OCI-LY3 (cell line): ENCODE data around the gene COL4A1.

ENCODE experiments used
- H2AFZ ChIP-seq: fragments of 200-600, 300-600 bp; shearing (Covaris generic); 2 replicates; pipeline ENCODE4 v1.6.0; 2014; ENCODE audit warnings: antibody characterized with exemption, low read depth, low read length
- H3K27ac ChIP-seq: fragments of 200-600, 300-600 bp; sonication (generic); 2 replicates; pipeline ENCODE4 v1.5.1; 2014; ENCODE audit warnings: mild to moderate bottlenecking, low read length, moderate library complexity, mixed read lengths
- H3K27me3 ChIP-seq: fragments of 200-600, 300-600 bp; sonication (generic); 2 replicates; pipeline ENCODE4 v1.6.1; 2014; ENCODE audit warnings: low read depth, low read length, mixed read lengths
- H3K36me3 ChIP-seq: fragments of 200-600, 300-600 bp; sonication (generic); replicated peaks from 2 replicates; pipeline ENCODE3; 2014; ENCODE audit warnings: low read depth, low read length, mixed read lengths
- H3K4me1 ChIP-seq: fragments of 300-600, 200-600 bp; sonication (generic); 2 replicates; pipeline ENCODE4 v1.6.1; 2014; ENCODE audit warnings: low read length, mixed read lengths
- H3K4me2 ChIP-seq: fragments of 200-600, 300-600 bp; sonication (generic); 2 replicates; pipeline ENCODE4 v1.6.1; 2014; ENCODE audit warnings: low read length, mixed read lengths
- H3K4me3 ChIP-seq: fragments of 300-600, 200-600 bp; sonication (generic); 2 replicates; pipeline ENCODE4 v1.5.1; 2014; ENCODE audit warnings: antibody characterized with exemption, mild to moderate bottlenecking, low read length, moderate library complexity
- H3K79me2 ChIP-seq: fragments of 300-600, 200-600 bp; shearing (Covaris generic); 2 replicates; pipeline ENCODE4 v1.6.1; 2014; ENCODE audit warnings: mild to moderate bottlenecking, low read length, mixed read lengths
- H3K9ac ChIP-seq: fragments of 300-600, 200-600 bp; shearing (Covaris generic); 2 replicates; pipeline ENCODE4 v1.6.0; 2014; ENCODE audit warnings: mild to moderate bottlenecking, low read length, moderate library complexity
- H3K9me3 ChIP-seq: fragments of 200-600, 300-600 bp; shearing (Covaris generic); 2 replicates; pipeline ENCODE4 v1.6.1; 2014; ENCODE audit warnings: low read length, mixed read lengths; ENCODE audit not compliant: insufficient read depth
- H4K20me1 ChIP-seq: fragments of 200-600, 300-600 bp; sonication (generic); 2 replicates; pipeline ENCODE4 v1.6.1; 2016; ENCODE audit warnings: low read length, mixed read lengths; ENCODE audit not compliant: insufficient read depth
- EZH2phosphoT487 ChIP-seq: fragments of 200-600 bp; shearing (Covaris generic); IDR thresholded peaks from 2 replicates; pipeline ENCODE4 v1.6.1; 2018; ENCODE audit warnings: antibody characterized with exemption, mixed run types, low read depth
- TF ChIP-seq, protein P1 (sequence below): fragments of 200-600, 300-600 bp; sonication (generic); IDR thresholded peaks from 2 replicates; pipeline ENCODE4 v1.5.1; 2014; ENCODE audit warnings: antibody characterized with exemption, low read length, low read depth

COL4A1 gene

DNA sequence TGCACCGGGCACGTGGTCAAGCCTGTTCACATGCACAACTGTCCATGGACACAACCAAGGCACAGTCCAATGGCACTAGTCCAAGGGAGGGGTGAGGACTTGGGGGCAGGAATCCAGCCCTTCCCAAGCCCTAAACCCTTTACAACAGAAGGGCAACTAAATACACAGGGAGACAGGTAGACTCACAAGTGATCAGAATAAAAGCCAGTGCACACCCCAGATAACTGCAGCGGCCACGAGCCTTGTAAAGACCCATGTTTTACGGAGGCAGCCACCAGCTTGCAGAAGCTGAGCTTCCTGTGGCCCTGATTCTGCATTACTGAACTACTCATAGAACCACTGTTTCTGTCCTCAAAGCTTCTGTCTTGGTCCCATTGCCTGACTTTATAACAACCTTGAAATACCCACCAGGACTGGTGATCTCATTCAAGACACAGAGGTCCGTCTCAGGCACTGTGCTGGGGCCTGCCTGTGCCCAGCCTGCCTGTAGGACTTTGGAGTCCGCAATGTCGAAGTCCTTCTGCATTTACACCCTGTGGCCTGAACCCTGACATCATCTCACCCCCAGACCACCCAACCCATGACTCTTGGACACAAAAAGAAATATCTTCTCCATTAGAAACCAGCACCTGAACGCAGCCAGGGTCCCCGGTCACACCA is 181.2 kb downstream of the COL4A1 start:
- Histone ChIP-seq H3K27ac (no peak overlapping the region), H3K9ac (no peak overlapping the region), H3K27me3 (peaks cover 56% of the 10 kb centered on the region)

DNA sequence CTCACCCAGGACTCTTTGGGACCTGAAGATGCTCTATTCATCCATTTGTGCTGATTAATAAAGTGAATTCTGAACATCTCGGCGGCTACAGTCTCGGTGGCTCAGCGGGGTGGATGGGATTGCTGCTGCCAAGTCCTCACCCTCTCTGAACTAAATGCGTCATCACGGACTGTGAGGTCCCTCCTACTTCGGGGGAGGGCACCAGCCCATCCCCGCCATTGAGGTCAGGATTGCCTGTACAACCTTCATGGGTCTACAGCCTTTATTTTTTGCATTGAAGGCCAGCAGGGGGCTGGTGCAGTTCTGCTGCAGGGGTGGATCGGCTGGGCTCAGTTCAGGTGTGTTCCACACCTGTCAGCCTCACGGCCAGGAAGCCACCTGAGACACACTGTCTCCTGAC is 181.8 kb downstream of the COL4A1 start:
- H3K79me2 ChIP-seq = no peaks in the 10 kb centered on the region
- H3K4me1 ChIP-seq = no peaks in the 10 kb centered on the region
- H4K20me1 ChIP-seq = no peaks in the 10 kb centered on the region
- H3K4me2 ChIP-seq = no peak overlapping the region
- no peak overlapping the region for H3K4me3 ChIP-seq
- H3K9me3 ChIP-seq = no peaks in the 10 kb centered on the region
- no peak overlapping the region for H2AFZ ChIP-seq
- H3K27ac ChIP-seq = no peak overlapping the region
- no peak overlapping the region for H3K9ac ChIP-seq
- no peak for TF ChIP-seq EZH2phosphoT487
- TF ChIP-seq, protein P1, sequence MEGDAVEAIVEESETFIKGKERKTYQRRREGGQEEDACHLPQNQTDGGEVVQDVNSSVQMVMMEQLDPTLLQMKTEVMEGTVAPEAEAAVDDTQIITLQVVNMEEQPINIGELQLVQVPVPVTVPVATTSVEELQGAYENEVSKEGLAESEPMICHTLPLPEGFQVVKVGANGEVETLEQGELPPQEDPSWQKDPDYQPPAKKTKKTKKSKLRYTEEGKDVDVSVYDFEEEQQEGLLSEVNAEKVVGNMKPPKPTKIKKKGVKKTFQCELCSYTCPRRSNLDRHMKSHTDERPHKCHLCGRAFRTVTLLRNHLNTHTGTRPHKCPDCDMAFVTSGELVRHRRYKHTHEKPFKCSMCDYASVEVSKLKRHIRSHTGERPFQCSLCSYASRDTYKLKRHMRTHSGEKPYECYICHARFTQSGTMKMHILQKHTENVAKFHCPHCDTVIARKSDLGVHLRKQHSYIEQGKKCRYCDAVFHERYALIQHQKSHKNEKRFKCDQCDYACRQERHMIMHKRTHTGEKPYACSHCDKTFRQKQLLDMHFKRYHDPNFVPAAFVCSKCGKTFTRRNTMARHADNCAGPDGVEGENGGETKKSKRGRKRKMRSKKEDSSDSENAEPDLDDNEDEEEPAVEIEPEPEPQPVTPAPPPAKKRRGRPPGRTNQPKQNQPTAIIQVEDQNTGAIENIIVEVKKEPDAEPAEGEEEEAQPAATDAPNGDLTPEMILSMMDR = no peak
- peaks cover 62% of the 10 kb centered on the region for H3K27me3 ChIP-seq
- H3K36me3 ChIP-seq = no peaks in the 10 kb centered on the region

More for the DNA sequence above, 181.2 kb downstream of the COL4A1 start:
- Histone ChIP-seq H3K4me3 (no peak overlapping the region), H3K79me2 (no peaks in the 10 kb centered on the region), H3K4me2 (no peak overlapping the region), H3K36me3 (no peaks in the 10 kb centered on the region), H2AFZ (no peak overlapping the region), H3K4me1 (no peaks in the 10 kb centered on the region), H3K9me3 (no peaks in the 10 kb centered on the region), H4K20me1 (no peaks in the 10 kb centered on the region)
- no peak for TF ChIP-seq EZH2phosphoT487
- TF ChIP-seq, protein P1 = no peak

DNA sequence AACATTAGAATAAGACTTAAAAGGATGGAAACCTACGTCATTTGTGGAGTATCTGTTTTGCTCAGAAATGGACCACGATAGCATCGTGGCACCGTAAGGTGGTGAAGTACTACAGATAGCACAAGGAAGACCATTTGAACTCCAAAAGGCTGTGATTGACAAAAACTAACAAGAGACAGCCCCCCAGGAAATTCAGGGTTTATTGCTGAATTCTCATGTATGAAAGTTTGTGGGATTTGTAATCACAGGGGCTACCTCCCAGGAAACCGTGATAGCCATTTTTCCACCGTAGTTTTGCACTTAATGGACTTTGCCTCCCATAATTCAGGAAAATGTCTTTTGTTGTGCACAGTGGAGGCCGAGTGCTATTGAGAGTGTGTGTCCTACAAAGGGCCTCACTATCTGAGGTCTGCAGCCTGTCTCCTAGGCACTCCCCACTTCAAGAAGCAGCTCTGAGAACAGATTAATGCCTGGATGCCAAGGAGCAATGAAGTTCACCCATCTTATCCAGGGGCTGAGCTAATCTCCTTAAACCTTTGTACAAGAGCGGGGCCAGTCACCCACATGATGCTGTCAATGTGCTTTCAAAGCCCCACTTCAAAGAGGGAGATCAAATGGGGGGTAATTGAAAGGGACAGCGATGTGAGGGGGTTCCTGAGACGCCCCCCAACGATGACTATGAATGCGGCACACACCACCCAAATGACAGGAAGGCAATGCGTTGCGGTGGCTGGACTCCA is 182.6 kb downstream of the COL4A1 start:
- H3K27ac ChIP-seq = no peak overlapping the region
- no peaks in the 10 kb centered on the region for H3K79me2 ChIP-seq
- no peaks in the 10 kb centered on the region for H4K20me1 ChIP-seq
- peaks cover 61% of the 10 kb centered on the region for H3K27me3 ChIP-seq
- no peak overlapping the region for H3K4me3 ChIP-seq
- no peaks in the 10 kb centered on the region for H3K9me3 ChIP-seq
- no peak for TF ChIP-seq EZH2phosphoT487
- H3K36me3 ChIP-seq = no peaks in the 10 kb centered on the region
- no peak overlapping the region for H2AFZ ChIP-seq
- H3K4me2 ChIP-seq = no peak overlapping the region
- no peaks in the 10 kb centered on the region for H3K4me1 ChIP-seq
- no peak overlapping the region for H3K9ac ChIP-seq

DNA sequence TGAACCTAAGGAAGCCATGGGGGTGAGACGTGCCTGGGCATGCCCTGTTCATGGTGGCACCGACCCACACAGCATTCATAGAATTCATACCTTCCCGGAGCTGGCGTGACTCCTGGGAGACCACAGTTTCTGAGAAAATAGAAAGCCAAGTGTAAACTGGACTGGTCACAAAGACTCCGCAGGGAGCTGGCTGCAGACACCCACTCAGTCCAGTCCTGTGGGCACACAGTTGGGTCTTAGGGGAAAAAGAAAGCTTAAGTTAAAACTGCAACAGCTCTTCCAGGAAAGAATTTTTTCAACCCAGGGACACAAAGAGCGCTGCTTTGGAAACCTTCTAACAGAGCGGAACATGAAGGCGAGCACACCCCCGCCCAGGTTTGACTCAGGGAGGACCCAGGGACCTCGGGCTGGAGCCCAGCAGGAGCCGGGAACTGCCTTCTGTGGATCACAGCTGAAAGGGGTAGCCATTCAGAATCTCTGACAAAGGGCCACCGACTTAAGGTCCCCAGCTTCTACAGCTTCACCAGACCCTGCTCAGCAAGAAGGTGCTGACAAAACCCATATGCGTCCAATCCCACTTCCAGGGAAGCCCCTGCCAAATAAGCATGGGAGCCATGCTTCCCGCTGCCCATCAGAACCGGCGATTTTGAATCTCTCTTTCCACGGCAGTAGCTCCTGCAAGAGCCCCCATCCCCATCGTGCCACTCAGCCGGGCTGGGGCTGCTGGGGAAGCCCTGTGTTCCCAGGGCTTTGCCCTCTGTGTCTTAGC is 183.7 kb downstream of the COL4A1 start:
- Histone ChIP-seq H3K4me1 (no peaks in the 10 kb centered on the region), H3K4me3 (no peak overlapping the region), H3K79me2 (no peaks in the 10 kb centered on the region), H3K9me3 (no peaks in the 10 kb centered on the region), H3K36me3 (no peaks in the 10 kb centered on the region), H3K27ac (no peak overlapping the region), H4K20me1 (no peaks in the 10 kb centered on the region), H3K27me3 (peaks cover 61% of the 10 kb centered on the region), H3K9ac (no peak overlapping the region), H3K4me2 (no peak overlapping the region), H2AFZ (no peak overlapping the region)
- TF ChIP-seq, protein P1 = no peak
- no peak for TF ChIP-seq EZH2phosphoT487
